Right atrium auricular region (tissue), 2 donors: ENCODE data around the gene RBPMS2. TPM values are rescaled to one million over a fixed set of nuclear protein-coding genes. Genes with fewer than 3 reads are reported as not detected.

Source experiments
- DNase-seq: peaks from one replicate; pipeline ENCODE4 v3.0.0-alpha.2; 2019; ENCODE audit warnings: low spot score
- H3K27ac ChIP-seq, 2 donors: fragments of 200-600 bp; sonication (generic); 1 replicate in 1 of 2; 2 replicates in 1 of 2; pipeline ENCODE4 v1.5.1; 2016 to 2019
- H3K27me3 ChIP-seq, 2 donors: fragments of 200-600 bp; sonication (generic); one replicate each; pipeline versions ENCODE4 v1.5.1 to v1.6.0; 2017 to 2019
- H3K36me3 ChIP-seq: fragments of 200-600 bp; sonication (generic); one replicate; pipeline ENCODE4 v1.5.1; 2016
- H3K4me1 ChIP-seq, 2 donors: fragments of 200-600 bp; sonication (generic); one replicate each; pipeline versions ENCODE4 v1.5.1 to v1.6.0; 2017 to 2019
- H3K4me3 ChIP-seq, 2 donors: fragments of 200-600 bp; sonication (generic); 1 replicate in 1 of 2; 2 replicates in 1 of 2; pipeline ENCODE4 v1.5.1; 2017 to 2019; ENCODE audit warnings: mild to moderate bottlenecking in 1 of 2, moderate library complexity in 1 of 2
- H3K9me3 ChIP-seq, 2 donors: fragments of 200-600 bp; sonication (generic); one replicate each; pipeline ENCODE4 v1.5.1; 2019
- total RNA-seq, 2 donors: library from RNA; depleted of rRNA; stranded (reverse); fragments of >200 nt; gene quantifications; one replicate each; pipeline ENCODE4 v1.1.0, GENCODE V29; 2016
- TF ChIP-seq, protein P1 (sequence below), 2 donors: fragments of 200-600 bp; sonication (generic); IDR thresholded peaks; one replicate each; pipeline ENCODE4 v1.5.1; 2019; ENCODE audit warnings: antibody characterized with exemption in 2 of 2

RBPMS2 gene
- total RNA-seq, 2 donors from 2014 or later = 84.2 to 85.0 TPM

DNA sequence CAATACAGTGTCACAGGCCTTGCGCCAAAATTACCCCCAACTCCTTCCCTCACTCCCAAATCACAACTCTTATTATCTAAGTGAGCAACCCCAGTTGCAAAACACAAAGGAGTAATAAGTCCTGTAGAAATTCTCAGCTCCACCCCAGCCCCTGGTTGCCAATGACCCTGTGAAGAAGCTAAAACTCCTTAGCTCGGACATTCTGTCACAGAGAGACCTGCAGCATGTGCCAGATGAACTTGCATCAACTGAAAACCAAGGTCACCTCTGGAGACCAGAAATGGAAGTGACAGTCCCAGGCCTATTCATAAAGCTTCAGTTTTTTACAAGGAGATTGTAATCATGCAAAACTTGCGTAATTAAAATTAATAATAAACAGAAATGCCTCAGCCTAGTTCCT is 55.2 kb downstream of the RBPMS2 start:
- TF ChIP-seq, protein P1, sequence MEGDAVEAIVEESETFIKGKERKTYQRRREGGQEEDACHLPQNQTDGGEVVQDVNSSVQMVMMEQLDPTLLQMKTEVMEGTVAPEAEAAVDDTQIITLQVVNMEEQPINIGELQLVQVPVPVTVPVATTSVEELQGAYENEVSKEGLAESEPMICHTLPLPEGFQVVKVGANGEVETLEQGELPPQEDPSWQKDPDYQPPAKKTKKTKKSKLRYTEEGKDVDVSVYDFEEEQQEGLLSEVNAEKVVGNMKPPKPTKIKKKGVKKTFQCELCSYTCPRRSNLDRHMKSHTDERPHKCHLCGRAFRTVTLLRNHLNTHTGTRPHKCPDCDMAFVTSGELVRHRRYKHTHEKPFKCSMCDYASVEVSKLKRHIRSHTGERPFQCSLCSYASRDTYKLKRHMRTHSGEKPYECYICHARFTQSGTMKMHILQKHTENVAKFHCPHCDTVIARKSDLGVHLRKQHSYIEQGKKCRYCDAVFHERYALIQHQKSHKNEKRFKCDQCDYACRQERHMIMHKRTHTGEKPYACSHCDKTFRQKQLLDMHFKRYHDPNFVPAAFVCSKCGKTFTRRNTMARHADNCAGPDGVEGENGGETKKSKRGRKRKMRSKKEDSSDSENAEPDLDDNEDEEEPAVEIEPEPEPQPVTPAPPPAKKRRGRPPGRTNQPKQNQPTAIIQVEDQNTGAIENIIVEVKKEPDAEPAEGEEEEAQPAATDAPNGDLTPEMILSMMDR (IDR thresholded peaks at IDR 0.05) = no peak
- Histone ChIP-seq H3K4me1 (peaks cover 0 to 36% of the 10 kb centered on the region in 2 donors), H3K9me3 (no peaks in the 10 kb centered on the region), H3K4me3 (no peak overlapping the region), H3K27me3 (no peaks in the 10 kb centered on the region), H3K27ac (peak overlapping the region; percentile 81 to 87), H3K36me3 (peaks cover 17% of the 10 kb centered on the region)
- no peak for DNase-seq

DNA sequence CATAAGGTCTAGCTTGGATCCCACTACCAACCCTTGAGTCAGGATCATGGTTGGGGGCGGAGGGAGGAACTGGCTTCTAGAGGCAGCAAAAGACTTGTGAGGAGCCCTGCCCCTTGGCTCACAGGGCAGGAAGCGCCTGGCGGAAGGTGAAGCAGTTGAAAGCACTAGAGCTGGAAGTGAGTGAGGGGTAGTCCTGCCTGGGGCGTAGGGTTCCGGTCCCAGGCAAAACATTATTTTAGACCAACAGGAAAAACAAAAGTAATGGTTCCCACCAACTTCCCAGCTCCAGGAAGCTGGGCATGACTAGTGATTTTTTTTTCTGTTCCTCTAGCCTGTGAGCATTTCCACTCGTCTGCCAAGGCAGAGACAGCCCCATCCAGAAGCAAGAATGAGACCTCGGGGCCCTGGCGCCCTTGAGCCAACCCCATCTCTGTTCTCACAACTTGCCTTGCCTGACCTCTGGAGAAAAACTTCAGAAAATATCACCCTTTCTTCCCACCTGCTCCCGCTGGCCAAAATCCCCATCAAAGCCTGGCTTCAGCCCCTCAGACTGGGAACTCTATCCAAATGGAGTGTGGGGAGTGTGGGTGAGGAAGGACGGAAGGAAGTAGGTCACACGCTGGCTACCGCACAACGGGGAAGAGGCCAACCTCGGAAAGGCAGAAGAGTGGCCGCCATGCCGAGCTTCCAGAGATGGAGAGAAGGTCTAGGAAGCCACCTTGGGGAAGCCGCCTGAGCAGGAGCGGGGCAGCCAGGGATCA is 57.5 kb downstream of the RBPMS2 start:
- no peak for DNase-seq
- Histone ChIP-seq H3K4me3 (peak overlapping the region; percentile 17 to 36), H3K27ac (peak overlapping the region; percentile 81 to 87)

DNA sequence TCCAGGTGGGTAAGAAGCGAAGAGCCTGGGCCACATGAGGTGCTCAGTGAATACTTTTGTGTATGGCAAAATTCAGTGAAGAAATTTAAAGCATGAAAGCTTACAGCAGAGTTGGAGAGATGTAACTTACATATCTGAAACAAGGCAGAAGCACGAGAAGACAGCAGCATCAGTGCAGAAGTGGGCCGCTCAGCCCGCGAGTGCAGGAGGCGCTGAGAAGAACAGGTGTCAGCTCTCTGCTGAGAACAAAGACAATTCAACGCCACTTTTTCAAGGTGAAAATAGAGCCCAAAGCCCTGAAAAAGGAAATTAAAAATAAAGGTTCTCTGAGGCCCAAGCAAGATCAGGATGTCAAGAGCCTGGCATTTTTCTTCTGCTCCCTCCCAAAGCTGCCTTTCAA is 58.3 kb downstream of the RBPMS2 start:
- H3K4me1 ChIP-seq = peaks cover 0 to 36% of the 10 kb centered on the region in 2 donors
- DNase-seq = no peak
- H3K27ac ChIP-seq = peak overlapping the region; percentile 81 to 87
- no peak overlapping the region for H3K4me3 ChIP-seq
- TF ChIP-seq, protein P1 (IDR thresholded peaks at IDR 0.05) = no peak
- H3K9me3 ChIP-seq = no peaks in the 10 kb centered on the region
- no peaks in the 10 kb centered on the region for H3K27me3 ChIP-seq
- peaks cover 28% of the 10 kb centered on the region for H3K36me3 ChIP-seq

More for the DNA sequence above, 57.5 kb downstream of the RBPMS2 start:
- H3K27me3 ChIP-seq = no peaks in the 10 kb centered on the region
- H3K4me1 ChIP-seq = peaks cover 0 to 36% of the 10 kb centered on the region in 2 donors
- no peaks in the 10 kb centered on the region for H3K9me3 ChIP-seq
- H3K36me3 ChIP-seq = peaks cover 28% of the 10 kb centered on the region
- TF ChIP-seq, protein P1 (IDR thresholded peaks at IDR 0.05) = no peak

DNA sequence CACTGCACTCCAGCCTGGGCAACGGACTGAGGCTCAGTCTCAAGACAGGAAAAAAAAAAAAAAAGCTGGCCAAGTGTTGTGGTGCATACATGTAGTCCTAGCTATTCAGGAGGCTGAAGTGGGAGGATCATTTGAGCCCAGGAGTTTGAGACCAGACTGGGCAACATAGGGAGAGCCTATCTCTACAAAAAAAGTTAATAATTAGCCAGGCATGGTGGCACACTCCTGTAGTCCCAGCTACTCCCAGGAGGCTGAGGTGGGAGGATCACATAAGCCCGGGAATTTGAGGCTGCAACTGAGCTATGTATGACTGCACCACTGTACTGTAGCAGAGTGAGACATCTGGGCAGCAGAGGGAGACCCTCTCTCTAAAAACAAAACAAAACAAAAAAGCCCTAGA is 58.9 kb downstream of the RBPMS2 start:
- TF ChIP-seq, protein P1 (IDR thresholded peaks at IDR 0.05) = no peak
- Histone ChIP-seq H3K27me3 (no peaks in the 10 kb centered on the region), H3K36me3 (peaks cover 28% of the 10 kb centered on the region), H3K4me3 (no peak overlapping the region), H3K4me1 (peaks cover 0 to 36% of the 10 kb centered on the region in 2 donors), H3K9me3 (no peaks in the 10 kb centered on the region), H3K27ac (no peak overlapping the region)
- DNase-seq = no peak

DNA sequence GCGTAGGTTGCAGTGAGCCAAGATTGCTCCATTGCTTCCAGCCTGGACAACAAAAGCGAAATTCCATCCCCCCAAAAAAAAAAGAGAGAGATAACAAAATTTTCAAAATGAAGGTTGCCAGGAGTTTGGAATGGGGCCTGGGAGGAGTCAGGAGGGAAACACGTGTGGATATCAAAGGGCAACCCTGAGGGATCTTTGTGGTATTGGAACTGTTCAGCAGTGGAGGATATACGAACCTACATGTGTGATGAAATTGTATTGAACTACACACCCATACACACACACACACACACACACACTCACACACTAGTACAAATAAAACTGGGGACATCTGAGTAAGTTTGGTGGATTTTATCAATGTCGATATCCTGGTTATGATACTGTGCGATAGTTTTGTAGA is 61.8 kb downstream of the RBPMS2 start:
- peaks cover 0 to 17% of the 10 kb centered on the region in 2 donors for H3K4me1 ChIP-seq
- TF ChIP-seq, protein P1 (IDR thresholded peaks at IDR 0.05) = no peak
- H3K4me3 ChIP-seq = no peak overlapping the region
- no peaks in the 10 kb centered on the region for H3K9me3 ChIP-seq
- no peak for DNase-seq
- H3K36me3 ChIP-seq = peaks cover 32% of the 10 kb centered on the region
- no peaks in the 10 kb centered on the region for H3K27me3 ChIP-seq
- no peak overlapping the region for H3K27ac ChIP-seq
